ENCODE data around the gene FAF2. TPM values are rescaled to one million over a fixed set of nuclear protein-coding genes. Genes with fewer than 3 reads are reported as not detected.

The FAF2 gene
- polyA plus RNA-seq (2013) = 48.3 and 49.9 TPM in 2 replicates

DNA sequence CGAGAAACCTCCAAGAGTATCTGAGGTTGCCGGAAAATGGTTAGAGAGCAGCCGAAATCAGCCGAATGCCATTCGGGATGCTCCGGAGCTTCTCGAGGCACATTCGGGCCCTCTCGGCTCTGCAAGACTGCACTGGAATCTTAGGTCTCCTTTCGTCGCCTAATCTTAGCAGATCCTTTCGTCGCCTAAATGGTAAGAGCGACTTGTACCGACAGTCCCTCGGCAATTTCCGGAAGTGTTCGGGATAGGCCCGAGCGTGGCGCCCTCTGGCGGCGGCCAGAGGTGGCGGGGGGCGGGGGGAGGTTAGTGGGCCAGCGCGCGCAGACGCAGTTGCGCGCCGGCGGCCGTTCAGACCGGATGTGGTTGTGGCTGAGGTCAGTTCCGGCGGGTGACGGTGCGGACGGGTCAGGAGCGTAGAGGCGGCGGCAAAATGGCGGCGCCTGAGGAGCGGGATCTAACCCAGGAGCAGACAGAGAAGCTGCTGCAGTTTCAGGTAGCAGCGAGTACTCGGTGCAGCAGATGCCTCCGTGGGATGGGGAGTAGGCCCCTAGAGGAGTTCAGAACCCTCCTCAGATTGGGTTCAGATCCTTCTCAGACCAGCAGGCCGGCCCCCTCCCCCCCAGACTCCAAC, at the start of gene FAF2:
Gene FAF2, plus strand, starts transcription at position 408 of the 631 bp plus-strand sequence. Its CDS starts 23 bp downstream, at position 431.
- Histone ChIP-seq H2AFZ (ENCODE audit: insufficient read depth, low read length, poor library complexity) (peak within 1 kb of the TSS; percentile 93), H3K14ac (ENCODE audit: low read length) (peak within 1 kb of the TSS; percentile 95), H3K9ac (ENCODE audit: low read length) (peak within 1 kb of the TSS; percentile 100), H2BK120ac (ENCODE audit: insufficient read depth, low read length, poor library complexity) (peak within 1 kb of the TSS; percentile 80), H3K4me1 (ENCODE audit: control insufficient read depth in 1 of 2, insufficient read depth in 2 of 2, low read length in 2 of 2) (no peaks in the 10 kb centered on the region), H4K8ac (ENCODE audit: low read depth, low read length) (peak within 1 kb of the TSS; percentile 91), H3K18ac (ENCODE audit: low read length) (peak within 1 kb of the TSS; percentile 85), H3K36me3 (ENCODE audit: control insufficient read depth in 1 of 2, insufficient read depth in 2 of 2, low read length in 2 of 2) (peaks cover 0 to 1% of the 10 kb centered on the region in 2 experiments), H3K27ac (ENCODE audit: low read depth, low read length) (peak within 1 kb of the TSS; percentile 94), H4K12ac (ENCODE audit: low read depth, low read length) (peak within 1 kb of the TSS; percentile 96), H4K91ac (ENCODE audit: low read depth, low read length) (peak within 1 kb of the TSS; percentile 97), H3K79me2 (ENCODE audit: control insufficient read depth, insufficient read depth, low read length, poor library complexity) (peaks cover 20% of the 10 kb centered on the region), H3K79me1 (ENCODE audit: low read length) (peaks cover 15% of the 10 kb centered on the region), H3K27me3 (ENCODE audit: insufficient read depth, low read length) (no peaks in the 10 kb centered on the region), H3K4ac (ENCODE audit: low read depth, low read length) (peak within 1 kb of the TSS; percentile 95), H3K9me3 (ENCODE audit: insufficient read depth, low read depth, low read length) (peaks cover 2% of the 10 kb centered on the region), H3K4me3 (ENCODE audit: low read depth, low read length) (peak within 1 kb of the TSS; percentile 99), H2BK12ac (ENCODE audit: low read length) (peak within 1 kb of the TSS; percentile 11), H2AK5ac (ENCODE audit: low read length) (peak within 1 kb of the TSS; percentile 96), H3K4me2 (ENCODE audit: low read length) (peak within 1 kb of the TSS; percentile 72), H3K23ac (ENCODE audit: low read length) (no peak within 1 kb of the TSS), H2BK5ac (ENCODE audit: low read depth, low read length, poor library complexity) (peak within 1 kb of the TSS; percentile 88)
- peak; percentile 98 to 99 for DNase-seq
- no CpG with 5 or more reads among the region's 50 CpGs for WGBS (ENCODE audit: extremely low coverage, insufficient coverage, insufficient read length)

GRCh38 chr5:176400382-176401156, 47.6 kb upstream of the FAF2 start:
- H2BK12ac ChIP-seq (ENCODE audit: low read length) = no peak overlapping the region

GRCh38 chr5:176401281-176402205, 46.6 kb upstream of the FAF2 start:
- H3K36me3 ChIP-seq (ENCODE audit: control insufficient read depth in 1 of 2, insufficient read depth in 2 of 2, low read length in 2 of 2) = peaks cover 45 to 47% of the 10 kb centered on the region in 2 experiments
- no peak overlapping the region for H2BK12ac ChIP-seq (ENCODE audit: low read length)
- no peak overlapping the region for H3K4me2 ChIP-seq (ENCODE audit: low read length)
- no peaks in the 10 kb centered on the region for H3K27me3 ChIP-seq (ENCODE audit: insufficient read depth, low read length)
- WGBS (ENCODE audit: extremely low coverage, insufficient coverage, insufficient read length) = no CpG with 5 or more reads among the region's 22 CpGs
- H3K4me3 ChIP-seq (ENCODE audit: low read depth, low read length) = no peak overlapping the region
- H3K4ac ChIP-seq (ENCODE audit: low read depth, low read length) = no peak overlapping the region
- no peak overlapping the region for H2AFZ ChIP-seq (ENCODE audit: insufficient read depth, low read length, poor library complexity)
- H4K12ac ChIP-seq (ENCODE audit: low read depth, low read length) = no peak overlapping the region
- H3K14ac ChIP-seq (ENCODE audit: low read length) = no peak overlapping the region
- H2BK5ac ChIP-seq (ENCODE audit: low read depth, low read length, poor library complexity) = no peak overlapping the region
- H3K23ac ChIP-seq (ENCODE audit: low read length) = no peak overlapping the region
- H3K18ac ChIP-seq (ENCODE audit: low read length) = no peak overlapping the region
- no peak overlapping the region for H3K27ac ChIP-seq (ENCODE audit: low read depth, low read length)
- DNase-seq = no peak
- no peak overlapping the region for H2AK5ac ChIP-seq (ENCODE audit: low read length)
- no peak overlapping the region for H3K9ac ChIP-seq (ENCODE audit: low read length)
- H3K79me1 ChIP-seq (ENCODE audit: low read length) = peaks cover 1% of the 10 kb centered on the region
- no peaks in the 10 kb centered on the region for H3K79me2 ChIP-seq (ENCODE audit: control insufficient read depth, insufficient read depth, low read length, poor library complexity)
- H4K8ac ChIP-seq (ENCODE audit: low read depth, low read length) = no peak overlapping the region
- no peak overlapping the region for H2BK120ac ChIP-seq (ENCODE audit: insufficient read depth, low read length, poor library complexity)
- no peak overlapping the region for H4K91ac ChIP-seq (ENCODE audit: low read depth, low read length)
- H3K4me1 ChIP-seq (ENCODE audit: control insufficient read depth in 1 of 2, insufficient read depth in 2 of 2, low read length in 2 of 2) = peaks cover 5 to 8% of the 10 kb centered on the region in 2 experiments
- H3K9me3 ChIP-seq (ENCODE audit: insufficient read depth, low read depth, low read length) = peaks cover 4% of the 10 kb centered on the region

More at GRCh38 chr5:176400382-176401156, 47.6 kb upstream of the FAF2 start:
- H4K12ac ChIP-seq (ENCODE audit: low read depth, low read length) = peak overlapping the region; percentile 49
- H3K27ac ChIP-seq (ENCODE audit: low read depth, low read length) = no peak overlapping the region
- no peaks in the 10 kb centered on the region for H3K9me3 ChIP-seq (ENCODE audit: insufficient read depth, low read depth, low read length)
- H4K8ac ChIP-seq (ENCODE audit: low read depth, low read length) = no peak overlapping the region
- DNase-seq = no peak
- peaks cover 39 to 40% of the 10 kb centered on the region in 2 experiments for H3K36me3 ChIP-seq (ENCODE audit: control insufficient read depth in 1 of 2, insufficient read depth in 2 of 2, low read length in 2 of 2)
- H4K91ac ChIP-seq (ENCODE audit: low read depth, low read length) = no peak overlapping the region
- H3K4me2 ChIP-seq (ENCODE audit: low read length) = no peak overlapping the region
- peaks cover 5 to 11% of the 10 kb centered on the region in 2 experiments for H3K4me1 ChIP-seq (ENCODE audit: control insufficient read depth in 1 of 2, insufficient read depth in 2 of 2, low read length in 2 of 2)
- H2AK5ac ChIP-seq (ENCODE audit: low read length) = no peak overlapping the region
- peaks cover 2% of the 10 kb centered on the region for H3K79me1 ChIP-seq (ENCODE audit: low read length)
- H3K79me2 ChIP-seq (ENCODE audit: control insufficient read depth, insufficient read depth, low read length, poor library complexity) = no peaks in the 10 kb centered on the region
- no peak overlapping the region for H3K18ac ChIP-seq (ENCODE audit: low read length)
- no peak overlapping the region for H2BK120ac ChIP-seq (ENCODE audit: insufficient read depth, low read length, poor library complexity)
- no peak overlapping the region for H3K9ac ChIP-seq (ENCODE audit: low read length)
- H3K27me3 ChIP-seq (ENCODE audit: insufficient read depth, low read length) = no peaks in the 10 kb centered on the region
- no peak overlapping the region for H2BK5ac ChIP-seq (ENCODE audit: low read depth, low read length, poor library complexity)
- H2AFZ ChIP-seq (ENCODE audit: insufficient read depth, low read length, poor library complexity) = no peak overlapping the region
- no peak overlapping the region for H3K4me3 ChIP-seq (ENCODE audit: low read depth, low read length)
- no peak overlapping the region for H3K4ac ChIP-seq (ENCODE audit: low read depth, low read length)
- no peak overlapping the region for H3K23ac ChIP-seq (ENCODE audit: low read length)
- H3K14ac ChIP-seq (ENCODE audit: low read length) = no peak overlapping the region
- no CpG with 5 or more reads among the region's 17 CpGs for WGBS (ENCODE audit: extremely low coverage, insufficient coverage, insufficient read length)
